GM18873 (cell line): ENCODE data around the gene FAM3D.
"Not testable (repeated sequence)": the region's sequence is repeated elsewhere in the genome, so short reads cannot be mapped to it uniquely, and the experiment has no call there.

ENCODE experiments used
- ATAC-seq: cut with Tn5 transposase; IDR thresholded peaks from one replicate; pipeline ENCODE4 v1.9.1; 2021; ENCODE audit warnings: mild to moderate bottlenecking, moderate library complexity, moderate number of reproducible peaks; ENCODE audit not compliant: unreplicated experiment, low FRiP score

The FAM3D gene, protein sequence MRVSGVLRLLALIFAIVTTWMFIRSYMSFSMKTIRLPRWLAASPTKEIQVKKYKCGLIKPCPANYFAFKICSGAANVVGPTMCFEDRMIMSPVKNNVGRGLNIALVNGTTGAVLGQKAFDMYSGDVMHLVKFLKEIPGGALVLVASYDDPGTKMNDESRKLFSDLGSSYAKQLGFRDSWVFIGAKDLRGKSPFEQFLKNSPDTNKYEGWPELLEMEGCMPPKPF

DNA sequence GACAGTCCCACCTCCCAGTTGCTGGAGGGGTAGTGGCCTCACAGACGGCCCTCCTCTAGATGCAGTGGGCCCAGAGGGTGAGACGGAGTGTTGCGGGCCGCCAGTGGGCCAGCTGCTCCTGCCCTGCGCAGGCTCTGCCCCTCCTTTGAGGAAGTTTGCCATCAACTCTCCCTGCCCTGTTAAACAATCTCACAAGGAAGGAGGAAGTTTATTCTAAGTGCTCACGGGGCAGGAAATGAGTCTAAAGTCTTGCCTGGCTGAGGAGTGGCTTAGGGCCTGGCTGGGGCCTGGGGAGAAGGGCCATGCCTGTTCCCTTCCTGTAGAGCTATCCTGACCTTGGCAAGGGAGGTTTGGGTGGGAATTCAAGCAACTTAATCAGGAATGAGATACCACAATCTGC is at the start of gene FAM3D:
FAM3D (minus strand) TSS at position 92 of the 400 bp plus-strand sequence. CDS start 11,211 bp downstream, outside the sequence.
- ATAC-seq: no peak

- no peak for ATAC-seq
Observed at GRCh38 chr3:58713715-58714401, 47.3 kb upstream of the FAM3D start.

DNA sequence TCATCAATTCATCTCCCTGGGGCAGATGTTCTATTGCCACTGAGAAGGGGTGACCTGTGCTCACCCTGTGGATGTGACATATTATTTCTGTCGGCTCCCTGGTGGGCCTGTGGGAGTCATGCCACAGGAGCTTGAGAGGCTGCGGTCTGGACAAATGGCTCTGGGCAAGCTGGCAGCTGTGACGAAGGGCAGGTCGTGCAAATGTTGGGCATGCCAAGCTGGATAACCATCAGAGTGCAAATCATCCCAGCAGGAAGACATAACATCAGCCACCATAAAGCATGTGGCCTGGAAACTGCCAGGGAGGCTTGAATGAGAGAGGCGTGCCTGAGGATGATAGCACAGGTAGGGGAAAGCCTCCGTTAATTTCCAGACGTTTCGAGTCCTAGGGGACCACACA is 45.3 kb upstream of the FAM3D start:
- ATAC-seq: no peak

DNA sequence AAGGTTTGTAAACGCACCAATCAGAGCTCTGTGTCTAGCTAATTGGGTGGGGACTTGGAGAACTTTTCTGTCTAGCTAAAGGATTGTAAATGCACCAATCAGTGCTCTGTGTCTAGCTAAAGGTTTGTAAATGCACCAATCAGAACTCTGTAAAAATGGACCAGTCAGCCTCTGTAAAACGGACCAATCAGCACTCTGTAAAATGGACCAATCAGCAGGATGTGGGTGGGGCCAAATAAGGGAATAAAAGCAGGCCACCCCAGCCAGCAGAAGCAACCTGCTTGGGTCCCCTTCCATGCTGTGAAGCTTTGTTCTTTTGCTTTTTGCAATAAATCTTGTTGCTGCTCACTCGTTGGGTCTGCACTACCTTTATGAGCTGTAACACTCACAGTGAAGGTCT is 42.4 kb upstream of the FAM3D start:
- ATAC-seq: not testable (repeated sequence)

- no peak for ATAC-seq
Observed at GRCh38 chr3:58708116-58708791, 41.7 kb upstream of the FAM3D start.

DNA sequence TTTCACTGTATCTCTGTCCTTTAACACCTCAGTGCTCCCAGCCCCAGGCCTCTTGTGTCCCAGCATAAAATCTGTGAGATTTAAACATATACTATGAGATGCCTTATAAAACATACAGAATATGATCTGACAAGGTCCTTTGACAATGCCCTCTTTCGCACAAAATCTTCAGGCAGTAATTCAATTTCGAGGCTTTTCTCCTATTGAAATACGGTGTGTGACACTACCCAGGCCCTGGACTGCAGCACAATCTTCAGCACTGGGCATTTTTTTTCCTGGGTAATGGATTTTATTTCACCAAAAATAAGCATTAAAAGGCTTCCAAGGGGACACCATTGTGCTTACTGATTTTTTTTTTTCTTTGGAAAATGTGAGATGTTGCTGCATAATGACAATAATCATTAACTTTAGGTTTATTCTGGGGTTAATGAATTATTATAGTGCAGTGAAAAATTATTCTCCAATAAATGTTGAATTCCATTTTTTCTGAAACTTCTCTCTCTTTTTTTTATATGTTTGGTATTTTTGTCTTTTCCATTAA is 40.9 kb upstream of the FAM3D start:
- no peak for ATAC-seq

DNA sequence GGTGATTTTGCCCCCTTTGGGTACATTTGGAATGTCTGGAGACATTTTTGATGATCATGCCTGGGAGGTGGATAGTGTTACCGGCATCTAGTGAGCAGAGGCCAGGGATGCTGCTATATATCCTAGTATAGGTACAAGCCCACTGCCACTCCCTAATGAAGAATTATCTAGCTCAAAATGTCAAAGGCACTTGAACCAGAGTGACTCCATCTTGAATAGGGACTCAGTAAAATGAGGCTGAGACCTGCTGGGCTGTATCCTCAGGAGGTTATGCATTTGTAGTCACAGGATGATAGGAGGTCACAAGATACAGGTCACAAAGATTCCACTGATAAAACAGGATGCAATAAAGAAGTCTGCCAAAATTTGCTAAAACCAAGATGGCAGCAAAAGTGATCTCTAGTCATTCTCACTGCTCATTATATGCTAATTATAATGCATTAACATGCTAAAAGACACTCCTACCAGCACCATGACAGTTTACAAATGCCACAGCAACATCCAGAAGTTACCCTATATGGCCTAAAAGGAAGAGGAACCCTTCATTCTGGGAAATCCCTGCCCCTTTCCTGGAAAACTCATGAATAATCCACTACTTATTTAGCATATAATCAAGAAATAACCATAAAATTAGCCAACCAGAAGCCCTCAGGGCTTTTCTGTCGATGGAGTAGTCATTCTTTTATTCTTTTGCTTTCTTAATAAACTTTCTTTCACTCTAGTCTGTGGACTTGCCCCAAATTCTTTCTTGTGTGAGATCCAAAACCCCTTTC is 40.0 kb upstream of the FAM3D start:
- ATAC-seq: no peak

DNA sequence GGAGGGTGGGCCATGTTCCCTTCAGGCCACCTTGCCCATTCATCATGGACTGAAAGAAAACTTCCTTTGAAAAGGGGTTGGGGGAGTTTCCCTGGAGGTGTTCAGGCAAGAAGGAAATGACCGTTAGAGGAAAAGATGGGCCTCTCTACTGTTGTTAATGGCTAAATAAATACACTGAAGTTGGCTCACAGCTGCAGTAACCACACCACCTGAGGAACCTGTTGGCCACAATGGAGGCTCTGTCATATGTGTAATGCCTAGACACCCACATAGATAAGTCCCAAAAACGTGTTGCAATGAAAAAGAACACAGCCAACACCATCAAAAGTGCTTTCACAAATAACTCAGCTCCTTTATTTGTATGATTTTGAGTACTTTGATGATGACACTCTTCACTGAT is 38.2 kb upstream of the FAM3D start:
- ATAC-seq: no peak

GRCh38 chr3:58704304-58704703 is 37.7 kb upstream of the FAM3D start:
- not testable (repeated sequence) for ATAC-seq

DNA sequence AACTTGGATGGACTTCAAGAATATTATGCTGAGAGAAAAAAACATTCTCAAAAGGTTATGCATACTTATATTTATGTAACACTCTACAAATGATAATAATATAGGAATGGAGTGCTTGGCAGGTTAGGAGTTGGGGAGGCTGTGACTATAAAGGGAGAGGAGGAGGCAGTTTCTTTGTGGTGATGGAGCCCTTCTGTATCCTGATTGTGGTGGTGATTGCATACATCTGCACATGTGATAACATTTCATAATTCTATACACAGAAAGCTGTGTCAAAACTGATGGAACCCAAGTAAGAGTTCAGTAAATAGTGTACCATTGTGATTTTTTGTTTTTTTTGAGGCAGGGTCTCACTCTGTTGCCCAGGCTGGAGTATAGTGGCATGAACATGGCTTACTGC is 31.7 kb upstream of the FAM3D start:
- no peak for ATAC-seq

- peak; percentile 72 for ATAC-seq
Observed at GRCh38 chr3:58697561-58697960, 31.0 kb upstream of the FAM3D start.

DNA sequence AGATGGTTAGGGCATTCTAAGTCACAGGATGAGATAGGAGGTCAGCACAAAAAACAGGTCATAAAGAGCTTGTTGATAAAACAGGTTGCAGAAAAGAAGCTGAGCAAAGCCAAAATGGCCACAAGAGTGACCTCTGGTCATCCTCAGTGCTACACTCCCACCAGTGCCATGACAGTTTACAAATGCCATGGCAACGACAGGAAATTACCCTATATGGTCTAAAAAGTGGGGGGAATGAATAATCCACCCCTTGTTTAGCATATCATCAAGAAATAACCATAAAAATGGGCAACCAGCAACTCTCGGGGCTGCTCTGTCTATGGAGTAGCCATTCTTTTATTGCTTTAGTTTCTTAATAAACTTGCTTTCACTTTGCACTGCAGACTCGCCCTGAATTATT is 30.2 kb upstream of the FAM3D start:
- ATAC-seq: not testable (repeated sequence)

DNA sequence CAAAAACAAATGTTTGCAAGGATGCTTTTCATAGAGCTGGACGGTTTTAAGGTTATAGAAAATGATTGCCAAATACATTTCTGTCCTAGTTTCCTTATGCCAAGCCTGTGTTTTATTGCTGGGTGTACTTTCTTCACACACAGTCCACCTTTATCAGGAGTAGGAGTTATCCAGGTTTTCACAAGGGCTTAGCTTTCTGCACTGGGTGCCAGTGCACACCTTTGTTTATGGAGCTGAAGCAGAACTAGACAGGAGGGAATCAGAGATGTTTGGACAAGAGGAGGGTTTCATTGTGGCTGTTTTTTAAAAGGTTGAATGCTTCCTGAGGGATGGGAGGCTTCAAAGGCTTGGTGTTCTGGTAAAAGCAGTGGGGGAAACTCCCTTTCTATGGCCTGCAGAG is 29.5 kb upstream of the FAM3D start:
- ATAC-seq: no peak

DNA sequence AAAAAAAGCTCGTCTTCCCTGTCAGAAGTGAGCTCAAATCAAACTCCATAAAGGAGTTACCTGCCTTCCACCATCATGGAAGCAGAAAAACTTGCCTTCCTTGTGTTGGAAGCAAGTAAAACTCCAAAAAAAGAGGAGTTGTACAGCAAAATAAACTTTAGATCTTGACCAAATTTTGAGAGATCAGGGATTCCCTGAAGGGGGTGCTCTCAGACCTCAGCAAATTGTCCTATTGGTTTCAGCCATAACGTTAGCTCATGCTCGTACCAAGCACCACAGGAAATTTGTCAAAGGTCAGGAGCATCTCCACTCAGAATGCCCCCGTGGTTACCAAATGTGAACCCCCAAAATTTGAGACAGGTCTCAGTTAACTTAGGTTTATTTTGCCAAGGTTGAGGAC is 28.7 kb upstream of the FAM3D start:
- not testable (repeated sequence) for ATAC-seq

DNA sequence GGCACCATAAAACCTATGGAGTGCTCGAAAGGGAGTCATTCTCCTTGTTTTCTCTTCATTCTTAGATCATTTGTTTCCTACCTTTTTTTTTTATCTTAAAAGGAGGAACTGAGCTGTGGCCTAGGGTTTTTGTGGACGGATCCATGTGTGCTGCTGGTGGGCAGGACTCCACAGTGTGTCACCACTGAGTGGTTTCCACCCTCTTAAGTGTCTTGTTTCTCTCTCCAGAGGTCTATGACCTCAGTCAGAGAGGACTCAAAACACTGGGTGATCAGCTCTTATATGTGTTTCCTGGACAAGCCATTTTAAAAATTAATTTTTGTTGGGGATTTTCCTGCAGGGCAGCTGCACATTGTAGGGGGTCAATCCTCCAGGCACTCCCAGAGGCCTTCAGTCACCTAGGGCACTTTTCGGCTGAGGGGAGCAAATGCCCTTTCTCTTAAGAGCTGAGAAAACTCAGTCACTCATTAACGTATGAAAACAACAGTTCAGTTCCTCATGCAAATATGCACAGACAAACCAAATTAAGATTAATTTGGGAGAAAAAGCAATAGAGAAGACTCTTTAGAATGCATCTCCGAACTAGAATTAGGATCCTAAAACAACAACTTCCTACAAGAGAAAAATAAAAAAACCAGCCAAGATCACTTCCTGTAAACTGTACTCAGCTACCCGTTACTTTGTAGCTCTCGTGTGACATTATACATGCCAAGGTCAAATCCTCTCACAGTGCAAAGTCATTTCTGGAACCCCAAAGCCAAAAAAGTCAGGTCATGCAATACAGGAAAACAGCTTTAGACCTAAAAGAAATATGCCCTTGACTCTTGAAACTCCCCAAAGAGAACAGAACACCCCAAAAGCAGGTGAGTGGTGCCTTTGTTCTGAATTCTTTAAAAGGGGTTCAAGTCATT is 27.6 kb upstream of the FAM3D start:
- peak; percentile 55 for ATAC-seq

GRCh38 chr3:58692484-58692883 is 25.9 kb upstream of the FAM3D start:
- ATAC-seq: no peak

DNA sequence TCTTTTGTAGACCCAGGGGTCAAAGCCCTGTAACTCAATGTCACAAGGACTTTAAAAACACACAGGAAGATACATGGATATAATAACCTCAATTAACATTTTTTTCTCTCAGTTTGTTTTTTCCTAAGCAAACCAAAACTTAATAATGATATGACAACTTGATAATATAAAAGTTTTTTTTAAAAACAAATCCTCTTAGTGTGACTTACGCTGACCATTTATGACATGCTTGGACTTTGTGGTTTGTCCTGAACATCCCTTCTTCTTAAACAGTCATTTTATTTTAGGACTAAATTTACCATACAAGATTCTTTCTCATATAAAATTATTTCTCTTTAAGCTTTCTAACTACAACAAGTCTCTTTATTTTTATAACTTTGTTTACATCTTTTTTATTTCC is 25.4 kb upstream of the FAM3D start:
- no peak for ATAC-seq

GRCh38 chr3:58690490-58690889 is 23.9 kb upstream of the FAM3D start:
- no peak for ATAC-seq

DNA sequence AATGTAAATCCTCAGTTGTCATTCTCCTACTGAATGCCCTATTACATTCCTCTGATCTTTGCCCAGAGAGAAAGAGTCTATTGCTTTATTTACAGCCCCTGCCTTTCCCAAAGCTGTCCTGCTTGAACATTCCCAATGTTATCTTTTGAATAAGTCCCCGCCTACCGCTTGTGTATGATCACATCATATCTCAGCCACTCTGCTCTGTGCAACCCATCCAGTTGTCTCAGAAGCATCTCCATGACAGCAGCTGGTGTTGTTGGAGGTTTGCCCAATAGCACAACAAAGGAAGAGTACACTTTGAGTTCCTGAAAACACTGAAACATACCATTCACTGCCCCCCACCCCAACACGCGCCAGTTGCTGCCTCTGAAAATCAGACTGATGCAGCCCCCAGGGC is 22.0 kb upstream of the FAM3D start:
- ATAC-seq: no peak

DNA sequence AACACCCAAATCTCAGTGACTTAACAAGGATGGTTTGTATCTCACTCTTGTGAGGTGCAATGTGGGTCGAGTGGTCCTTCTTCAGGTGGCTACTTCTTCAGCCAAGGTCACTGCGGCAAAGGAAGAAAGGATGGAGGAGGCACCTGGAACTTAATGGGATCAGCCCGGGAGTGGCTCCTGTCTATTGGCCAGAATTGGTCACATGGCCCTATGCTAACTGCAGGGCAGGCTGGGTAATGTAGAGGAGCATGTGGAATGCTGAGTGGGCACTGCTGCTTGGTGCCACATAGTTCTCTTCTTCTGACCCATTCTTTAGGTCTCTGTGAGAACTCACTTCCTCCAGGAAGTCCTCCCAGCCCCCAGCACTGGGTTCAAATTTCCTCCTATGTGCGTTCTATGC is 20.3 kb upstream of the FAM3D start:
- ATAC-seq: no peak
